GM19467 (cell line): ENCODE results near the gene SLC6A12.

Experiments used
- ATAC-seq: cut with Tn5 transposase; IDR thresholded peaks from one replicate; pipeline ENCODE4 v1.9.1; 2021; ENCODE audit warnings: mild to moderate bottlenecking, moderate library complexity; ENCODE audit not compliant: unreplicated experiment

The SLC6A12 gene

GRCh38 chr12:167959-168600 is 45.9 kb downstream of the SLC6A12 start:
- no peak for ATAC-seq

- ATAC-seq, result no peak
These were observed 47.4 kb downstream of the SLC6A12 start for GRCh38 chr12:166425-167075.

GRCh38 chr12:165862-166368 is 48.0 kb downstream of the SLC6A12 start:
- ATAC-seq, result no peak

- ATAC-seq, result no peak
These were observed 49.8 kb downstream of the SLC6A12 start for GRCh38 chr12:164207-164606.

- no peak for ATAC-seq
These were observed 50.5 kb downstream of the SLC6A12 start for GRCh38 chr12:163406-163986.

- ATAC-seq, result no peak
These were observed 51.3 kb downstream of the SLC6A12 start for GRCh38 chr12:162467-163307.

GRCh38 chr12:161823-162222 is 52.1 kb downstream of the SLC6A12 start:
- ATAC-seq, result no peak

GRCh38 chr12:160858-161257 is 53.1 kb downstream of the SLC6A12 start:
- no peak for ATAC-seq

GRCh38 chr12:159156-159782 is 54.7 kb downstream of the SLC6A12 start:
- ATAC-seq, result no peak

- ATAC-seq, result no peak
These were observed 56.3 kb downstream of the SLC6A12 start for GRCh38 chr12:157644-158043.

GRCh38 chr12:156945-157344 is 57.0 kb downstream of the SLC6A12 start:
- no peak for ATAC-seq

- no peak for ATAC-seq
These were observed 58.3 kb downstream of the SLC6A12 start for GRCh38 chr12:155646-156045.

- no peak for ATAC-seq
These were observed 59.0 kb downstream of the SLC6A12 start for GRCh38 chr12:155006-155405.

GRCh38 chr12:154058-154457 is 59.9 kb downstream of the SLC6A12 start:
- ATAC-seq, result no peak

GRCh38 chr12:153080-153746 is 60.7 kb downstream of the SLC6A12 start:
- no peak for ATAC-seq

GRCh38 chr12:152440-152839 is 61.5 kb downstream of the SLC6A12 start:
- ATAC-seq, result no peak

- ATAC-seq, result no peak
These were observed 62.4 kb downstream of the SLC6A12 start for GRCh38 chr12:151579-151978.

GRCh38 chr12:148676-149416 is 65.1 kb downstream of the SLC6A12 start:
- no peak for ATAC-seq

- no peak for ATAC-seq
These were observed 66.7 kb downstream of the SLC6A12 start for GRCh38 chr12:147242-147641.
